Measurements from ENCODE around the gene CHKA.

CHKA gene

DNA sequence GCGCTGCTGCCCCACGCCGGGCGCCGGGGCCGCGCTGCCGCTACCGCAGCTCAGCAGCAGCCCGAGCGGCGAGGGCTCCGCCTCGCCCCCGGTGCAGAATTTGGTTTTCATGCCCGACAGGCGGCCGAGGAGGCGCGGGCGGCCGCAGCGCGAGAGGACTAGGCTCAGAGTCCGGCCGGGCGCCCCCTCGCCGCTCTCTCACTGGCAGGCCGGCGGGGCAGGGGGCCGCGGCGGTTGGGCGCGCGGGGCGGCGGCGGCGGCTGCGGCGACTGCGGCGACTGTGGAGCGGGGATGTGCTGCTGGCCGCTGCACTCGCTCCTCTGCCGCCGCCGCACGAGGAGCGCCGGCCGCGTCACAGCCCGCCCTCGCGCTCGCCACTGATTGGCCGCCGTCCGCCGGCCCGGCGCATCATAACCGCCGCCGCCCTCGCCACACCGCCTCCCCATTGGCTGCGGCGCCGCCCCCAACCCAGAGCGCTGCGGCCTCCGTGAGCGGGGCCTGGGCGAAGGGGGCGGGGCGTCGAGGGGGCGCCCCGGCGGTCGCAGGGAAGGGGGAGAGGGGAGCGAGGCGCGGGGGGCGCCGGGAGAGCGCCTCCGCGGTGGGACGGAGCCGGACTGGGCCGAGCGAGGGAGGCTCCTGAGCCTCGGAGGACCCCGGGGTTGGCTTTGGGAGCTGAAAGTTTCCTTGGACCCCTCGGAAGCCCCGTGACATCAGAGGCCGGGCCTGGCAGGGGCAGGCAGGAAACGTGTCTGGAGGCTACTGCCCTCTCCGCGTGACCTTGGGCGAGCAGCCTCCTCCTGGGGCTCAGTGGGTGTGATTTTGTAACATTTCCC is at the start of gene CHKA:
Gene CHKA (minus strand): TSS at position 322 of the 833 bp plus-strand sequence. CDS start 211 bp downstream, at position 111.
- intact Hi-C loops (cut with DNase I): loop anchor here (2.0 kb wide), 2 partner anchors 90 to 92 kb away; partner anchors contain the start of genes KMT5B and NDUFS8
- peak; percentile 76 to 98 (median 95) for DNase-seq

DNA sequence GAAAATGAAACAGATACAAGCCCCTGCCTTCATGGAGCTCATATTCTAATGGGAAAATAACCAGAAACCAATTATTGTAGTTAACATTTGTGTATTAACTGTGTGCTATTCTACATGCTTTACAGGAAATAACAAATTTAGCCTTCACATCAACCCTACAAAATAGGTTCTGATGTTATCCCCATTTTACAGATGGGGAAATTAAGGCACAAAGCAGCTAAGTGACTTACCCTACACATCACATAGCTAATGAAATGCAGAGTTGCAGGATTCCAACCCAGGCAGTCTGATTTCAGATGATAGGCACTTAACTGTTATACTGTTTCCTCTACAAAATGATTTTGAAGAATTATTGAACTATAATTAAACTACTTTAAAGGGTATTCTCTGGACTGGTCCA is 48.3 kb upstream of the CHKA start:
- intact Hi-C loops (cut with DNase I): no loop called here

DNA sequence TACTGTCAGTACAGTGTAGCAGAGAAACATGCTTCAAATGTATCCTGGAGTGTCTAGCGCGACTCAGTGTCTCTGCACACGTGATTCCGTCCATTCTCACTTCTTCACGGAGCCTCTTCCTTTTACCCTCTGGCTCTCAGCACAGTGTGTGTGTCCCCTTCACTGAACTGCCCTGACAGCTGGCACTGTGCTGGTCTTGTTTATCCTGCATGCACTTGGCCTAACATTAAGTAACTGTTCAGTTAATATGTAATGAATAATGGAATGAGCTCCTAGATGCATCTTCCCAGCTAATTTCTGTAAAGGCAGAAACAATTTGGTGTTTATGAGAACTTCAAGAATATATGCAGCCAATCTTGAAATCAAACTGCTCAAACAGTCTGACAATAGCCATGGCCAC is 47.5 kb upstream of the CHKA start:
- intact Hi-C loops (cut with DNase I): no loop called here
- no peak for DNase-seq

More for the DNA sequence above, 48.3 kb upstream of the CHKA start:
- no peak for DNase-seq

DNA sequence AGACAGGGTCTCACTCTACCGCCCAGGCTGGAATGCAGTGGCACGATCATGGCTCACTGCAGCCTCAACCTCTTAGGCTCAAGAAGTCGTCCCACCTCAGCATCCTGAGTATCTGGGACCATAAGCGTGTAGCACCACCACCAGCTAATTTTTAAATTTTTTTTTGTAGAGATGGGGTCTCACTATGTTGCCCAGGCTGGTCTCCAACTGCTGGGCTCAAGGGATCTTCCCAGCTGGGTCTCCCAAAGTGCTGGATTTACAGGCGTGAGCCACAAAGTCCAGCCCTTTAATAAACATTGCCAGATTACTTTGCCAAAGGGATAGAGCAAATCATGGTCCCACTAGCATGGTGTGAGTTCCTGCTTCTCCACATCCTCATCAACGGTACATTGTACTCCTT is 46.3 kb upstream of the CHKA start:
- intact Hi-C loops (cut with DNase I): no loop called here
- DNase-seq: no peak

DNA sequence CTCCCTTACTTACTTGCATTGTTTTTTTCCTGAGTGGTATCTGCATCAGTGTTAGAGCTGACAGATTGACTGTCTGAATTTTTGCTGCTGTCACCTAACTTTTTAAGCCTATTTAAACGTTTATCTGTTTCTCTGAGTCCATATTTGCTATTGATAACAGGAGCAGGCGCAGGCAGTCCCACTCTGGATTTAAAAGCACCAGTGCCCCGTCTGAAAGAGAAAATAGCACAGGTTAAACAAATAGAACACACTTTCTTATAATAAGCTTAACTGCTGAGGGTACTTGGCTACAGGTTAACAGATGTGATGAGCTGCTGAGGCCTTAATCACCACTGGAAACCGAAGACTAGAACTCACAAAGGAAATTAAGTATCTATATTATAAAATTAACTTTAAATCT is 45.8 kb upstream of the CHKA start:
- intact Hi-C loops (cut with DNase I): no loop called here
- DNase-seq: no peak

DNA sequence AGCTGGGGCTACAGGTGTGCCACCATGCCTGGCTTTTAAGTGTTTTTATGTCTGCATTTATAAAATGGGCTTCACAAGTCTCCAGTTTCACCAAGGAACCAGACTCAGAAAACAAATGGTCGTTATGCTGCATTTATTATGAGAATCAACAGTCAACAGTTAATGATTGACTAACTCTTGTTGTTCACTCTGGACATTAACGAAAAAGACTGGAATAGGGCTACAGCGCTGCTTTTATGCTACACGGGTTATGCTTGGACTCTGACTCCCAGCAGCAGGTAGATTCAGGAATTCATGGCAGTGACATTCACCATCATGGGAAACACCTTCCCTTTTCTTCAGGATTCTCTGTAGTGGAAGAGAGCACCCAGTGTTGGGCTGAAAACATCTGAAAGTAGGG is 44.4 kb upstream of the CHKA start:
- intact Hi-C loops (cut with DNase I): no loop called here
- no peak for DNase-seq

DNA sequence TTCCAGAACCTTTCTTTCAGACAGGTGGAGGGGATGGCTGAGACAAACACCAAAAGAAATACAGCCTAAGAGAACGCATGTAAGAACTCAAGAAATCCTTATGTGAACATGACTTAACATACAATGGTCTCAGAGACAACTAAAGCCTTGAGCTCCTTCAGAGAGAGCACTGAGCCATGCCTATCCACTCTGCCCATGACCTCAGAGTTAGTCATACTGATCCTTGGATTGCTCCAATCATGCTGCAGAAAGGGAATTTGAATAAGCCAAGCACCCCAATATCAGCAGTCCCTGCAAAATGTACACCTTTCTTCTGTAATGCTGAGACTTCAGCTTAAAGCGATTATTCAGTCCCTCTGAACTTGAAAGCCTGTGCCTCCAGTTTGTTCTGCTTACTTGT is 43.2 kb upstream of the CHKA start:
- no peak for DNase-seq
- intact Hi-C loops (cut with DNase I): no loop called here

DNA sequence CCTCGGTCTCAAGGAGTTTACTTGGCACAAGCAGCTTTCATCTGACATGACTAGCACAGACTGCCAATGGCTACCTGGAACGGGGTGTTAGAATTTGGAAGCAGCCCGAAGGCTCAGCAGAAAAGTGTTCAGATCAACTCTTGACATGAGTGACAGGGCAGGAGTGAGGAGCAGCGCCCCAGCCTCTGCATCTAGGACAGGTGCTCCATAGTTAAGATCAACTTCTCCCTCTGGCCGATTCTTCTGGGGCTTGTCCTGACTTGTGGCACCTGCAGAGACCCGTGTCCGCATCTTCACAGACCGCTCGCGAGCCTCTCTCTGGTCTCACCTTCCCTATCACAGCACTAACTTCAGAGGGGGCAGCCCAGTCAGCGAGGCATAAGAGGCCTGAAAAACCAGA is 42.5 kb upstream of the CHKA start:
- DNase-seq: peak in 1 of 42 donors; percentile 33

DNA sequence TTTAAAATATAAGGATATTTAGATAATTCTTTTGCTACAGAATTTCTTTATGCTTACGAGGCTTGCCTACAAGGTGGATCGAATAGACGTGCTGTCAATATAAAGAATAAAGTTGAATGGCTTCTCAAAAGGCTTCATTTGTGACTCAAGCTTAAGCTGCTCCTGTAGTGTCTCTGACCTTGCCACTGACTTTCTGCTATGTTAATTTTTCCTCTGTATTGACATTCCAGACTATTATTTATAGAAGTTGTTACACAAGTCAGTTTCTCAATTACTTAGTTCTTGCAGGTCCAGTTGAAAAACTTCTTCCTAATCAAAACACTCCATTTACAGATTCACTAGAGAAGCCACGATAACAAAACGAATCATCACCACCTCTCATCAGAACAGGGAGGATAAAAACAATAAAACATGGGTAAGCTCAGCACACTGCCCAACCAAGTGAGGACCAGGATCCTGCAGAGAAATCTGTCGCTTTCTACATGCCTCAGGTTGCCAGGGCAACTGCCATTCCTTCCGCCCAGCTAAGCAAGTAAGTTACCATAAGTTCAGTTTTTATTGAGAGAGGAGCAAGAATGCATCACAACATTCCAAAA is 39.0 kb upstream of the CHKA start:
- DNase-seq: peak in 2 of 42 donors; percentile 18 to 34
- intact Hi-C loops (cut with DNase I): no loop called here

More for the DNA sequence above, 42.5 kb upstream of the CHKA start:
- intact Hi-C loops (cut with DNase I): no loop called here

DNA sequence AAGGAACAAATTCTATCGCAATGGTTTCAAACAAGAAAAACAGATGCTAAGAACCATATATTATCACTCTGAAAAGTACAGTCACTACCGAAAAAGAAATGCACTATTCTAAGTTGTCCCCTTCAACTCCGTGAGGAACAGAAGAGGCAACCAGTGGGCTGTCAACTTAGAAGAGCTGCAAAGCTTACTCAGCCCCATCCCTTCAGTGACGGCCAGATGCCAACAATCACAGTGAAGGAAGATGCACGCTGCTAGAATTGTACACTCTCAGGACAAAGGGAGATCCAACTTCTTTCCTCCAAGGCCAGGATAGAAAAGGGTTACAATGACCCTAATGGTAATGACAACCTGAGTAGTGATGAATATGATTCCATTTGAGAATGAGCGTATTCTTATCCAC is 38.5 kb upstream of the CHKA start:
- peak in 1 of 42 donors; percentile 7 for DNase-seq
- intact Hi-C loops (cut with DNase I): no loop called here

DNA sequence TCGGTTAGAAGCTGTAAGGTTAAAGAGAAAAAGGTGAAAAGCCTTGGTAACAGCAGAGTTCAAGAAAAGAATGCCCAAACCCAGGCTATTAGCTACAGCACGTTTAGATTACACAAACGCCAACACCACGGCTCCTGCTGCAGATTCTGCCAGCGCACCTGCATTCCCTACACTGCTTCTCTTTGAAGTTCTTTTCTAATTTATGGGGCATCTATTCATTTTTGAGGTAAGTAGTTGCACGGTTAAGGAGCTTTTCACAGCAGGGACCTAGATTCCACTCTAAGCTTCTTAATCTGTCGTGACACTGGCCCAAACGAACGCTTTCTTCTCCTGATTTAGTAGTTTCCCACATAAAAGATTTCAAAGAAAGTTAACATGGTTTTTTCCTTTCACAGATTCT is 38.0 kb upstream of the CHKA start:
- DNase-seq: peak in 1 of 42 donors; percentile 9
- intact Hi-C loops (cut with DNase I): no loop called here

DNA sequence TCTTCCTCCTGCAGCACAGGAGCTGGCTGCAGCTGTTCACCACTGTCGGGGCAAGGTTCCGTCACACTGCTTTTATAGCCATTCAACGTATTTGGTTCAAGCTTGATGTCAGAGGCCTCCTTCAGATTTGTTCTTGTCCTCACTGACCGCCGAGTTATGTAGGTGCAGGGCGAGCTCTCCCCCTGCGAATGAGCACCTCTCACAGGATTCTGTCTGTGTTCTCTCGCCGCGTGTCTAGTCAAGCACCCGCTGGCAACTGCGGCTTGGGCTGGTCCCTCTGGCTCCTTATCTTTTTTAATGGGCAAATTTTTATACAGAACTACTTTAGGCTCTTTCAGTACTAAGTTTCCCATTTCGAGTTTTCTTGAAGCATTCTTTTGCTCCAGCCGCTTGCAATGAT is 37.4 kb upstream of the CHKA start:
- intact Hi-C loops (cut with DNase I): no loop called here

DNA sequence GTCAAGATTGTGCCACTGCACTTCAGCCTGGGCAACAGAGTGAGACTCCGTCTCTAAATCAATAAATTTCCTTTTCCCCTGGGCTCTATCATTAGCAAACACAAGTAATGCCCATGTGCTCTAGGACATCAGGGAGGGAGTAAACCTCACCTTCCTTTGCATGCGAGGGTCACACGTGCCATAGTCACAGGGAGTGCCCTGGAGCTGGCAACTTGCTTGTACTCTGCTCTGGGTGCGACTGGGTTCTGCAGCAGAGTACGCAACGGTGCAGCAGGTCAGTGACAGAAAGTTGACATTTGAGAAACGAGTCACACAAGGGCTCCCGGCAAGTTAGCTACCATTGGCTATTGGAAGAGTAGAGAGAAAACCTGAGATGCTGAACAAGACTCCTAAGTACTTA is 32.6 kb upstream of the CHKA start:
- intact Hi-C loops (cut with DNase I): no loop called here
- peak in 1 of 42 donors; percentile 25 for DNase-seq

More for the DNA sequence above, 37.4 kb upstream of the CHKA start:
- peak in 1 of 42 donors; percentile 29 for DNase-seq

DNA sequence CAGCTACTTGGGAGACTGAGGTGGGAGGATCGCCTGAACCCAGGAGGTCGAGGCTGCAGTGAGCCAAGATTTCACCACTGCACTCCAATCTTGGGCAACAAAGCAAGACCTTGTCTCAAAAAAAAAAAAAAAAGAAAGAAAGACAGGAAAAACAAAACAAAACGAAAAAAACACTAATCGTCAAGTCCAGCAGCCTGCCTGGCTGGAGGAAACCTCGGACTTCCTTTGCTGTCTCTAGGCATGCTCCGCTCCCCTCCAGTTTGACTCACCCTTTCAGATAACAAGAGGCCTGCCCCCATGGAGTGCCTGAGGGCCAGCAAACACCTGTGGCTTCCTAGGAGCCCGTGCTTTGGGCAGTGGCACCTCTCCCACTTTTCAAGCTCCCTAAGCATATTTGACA is 28.8 kb upstream of the CHKA start:
- intact Hi-C loops (cut with DNase I): no loop called here
- DNase-seq: no peak

DNA sequence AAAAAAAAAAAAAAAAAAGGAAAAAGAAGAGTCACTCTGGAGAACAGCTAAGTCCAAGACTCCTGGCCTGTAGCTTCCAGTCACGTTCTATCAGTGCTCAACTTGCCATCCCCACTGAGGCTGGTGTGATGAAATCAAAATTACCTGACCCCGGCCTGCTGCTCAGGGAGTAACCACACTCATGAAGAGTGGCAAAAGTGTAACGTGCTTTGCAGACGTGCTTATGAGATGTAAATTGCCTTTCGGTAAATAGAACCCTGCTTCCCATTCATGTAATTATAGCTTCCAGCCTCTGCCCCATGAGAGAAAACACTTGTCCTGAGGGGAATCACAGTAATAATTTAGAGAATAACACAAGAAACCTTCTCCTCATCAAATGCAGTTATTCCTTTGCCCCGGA is 28.2 kb upstream of the CHKA start:
- intact Hi-C loops (cut with DNase I): no loop called here
- no peak for DNase-seq

DNA sequence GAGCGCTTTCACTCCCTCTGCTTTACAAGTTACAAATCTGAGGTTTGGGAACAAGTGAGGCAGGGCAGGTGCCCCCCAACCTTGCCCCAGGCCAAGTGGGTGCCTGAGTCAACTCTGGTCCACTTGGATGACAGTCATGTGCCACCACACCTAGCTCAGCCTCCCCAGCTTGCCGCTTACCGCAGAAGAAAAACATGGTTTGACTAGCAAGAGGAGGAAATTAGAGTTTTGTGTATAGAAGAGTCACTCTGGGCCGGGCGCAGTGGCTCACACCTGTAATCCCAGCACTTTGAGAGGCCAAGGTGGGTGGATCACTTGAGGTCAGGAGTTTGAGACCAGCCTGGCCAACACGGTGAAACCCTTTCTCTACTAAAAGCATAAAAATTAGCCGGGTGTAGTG is 27.7 kb upstream of the CHKA start:
- intact Hi-C loops (cut with DNase I): no loop called here
- DNase-seq: no peak

DNA sequence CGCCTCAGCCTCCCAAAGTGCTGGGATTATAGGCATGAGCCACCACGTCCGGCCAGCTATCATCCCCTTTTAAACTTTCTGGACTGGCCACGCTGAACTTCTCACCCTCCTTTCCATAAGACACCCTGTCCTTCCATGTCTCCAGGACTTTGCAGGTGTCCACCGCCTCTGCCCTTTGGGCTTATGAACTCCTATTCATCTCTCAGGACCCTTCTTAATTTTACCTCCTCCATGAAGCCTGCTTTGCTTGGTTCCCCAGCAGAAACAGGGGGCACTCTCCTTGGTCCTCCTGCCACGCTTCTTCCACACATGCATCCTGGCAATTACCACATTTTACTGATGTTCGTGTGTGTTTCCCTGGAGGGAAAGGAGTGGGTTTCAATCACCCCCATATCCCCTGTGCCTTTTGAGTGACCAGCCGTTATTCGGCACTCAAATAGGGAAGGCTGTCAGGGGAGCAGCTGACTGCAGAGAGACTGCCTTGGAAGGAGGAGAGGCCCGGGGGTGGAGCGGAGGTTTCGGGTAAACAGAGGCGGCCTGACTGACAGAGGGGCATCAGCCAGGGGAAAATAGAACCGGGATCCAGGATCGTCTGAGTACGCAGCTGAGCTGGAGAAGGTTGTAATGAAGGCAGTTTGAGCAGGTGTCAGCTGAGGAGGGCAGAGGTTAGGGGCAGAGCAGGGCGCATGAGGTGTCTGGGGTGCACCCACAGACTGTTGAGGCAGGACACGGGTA is 27.1 kb upstream of the CHKA start:
- no peak for DNase-seq
- intact Hi-C loops (cut with DNase I): no loop called here

DNA sequence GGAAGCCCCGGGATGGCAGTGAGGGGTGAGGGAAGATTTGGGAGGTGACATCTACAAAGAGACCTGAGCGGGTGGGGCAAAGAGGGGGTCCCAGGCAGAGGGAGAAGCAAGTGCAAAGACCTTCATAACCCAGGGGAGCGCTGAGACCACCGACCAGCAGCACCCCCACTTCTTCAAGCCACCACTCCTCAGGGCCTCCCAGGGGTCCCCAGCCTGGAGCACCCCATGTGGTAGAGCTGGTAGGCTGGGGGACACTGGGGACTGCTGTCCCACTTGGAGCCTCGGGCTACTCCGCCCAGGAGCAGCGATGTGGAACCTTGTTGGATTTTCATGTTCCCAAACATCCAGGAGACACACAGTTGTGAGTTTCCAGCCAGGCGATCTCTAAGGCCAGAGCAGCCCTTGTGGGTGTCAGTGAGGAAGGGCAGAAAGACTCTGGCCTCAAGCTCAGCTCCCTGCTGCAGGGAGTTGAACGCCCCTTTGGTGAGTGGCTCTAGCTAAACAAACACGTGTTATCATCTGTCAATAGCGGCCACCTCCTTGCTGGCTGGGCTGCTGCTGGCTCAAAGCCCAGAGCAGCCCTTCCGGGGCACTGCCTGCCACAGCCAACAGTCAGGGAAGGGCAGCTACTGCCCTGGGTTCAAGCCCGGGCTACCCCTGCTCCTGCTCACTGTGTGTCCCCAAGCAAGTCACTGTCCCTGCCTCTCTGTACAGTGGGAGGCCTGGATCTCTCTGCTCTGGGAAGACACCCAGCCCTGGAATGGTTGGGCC is 25.7 kb upstream of the CHKA start:
- intact Hi-C loops (cut with DNase I): no loop called here

DNA sequence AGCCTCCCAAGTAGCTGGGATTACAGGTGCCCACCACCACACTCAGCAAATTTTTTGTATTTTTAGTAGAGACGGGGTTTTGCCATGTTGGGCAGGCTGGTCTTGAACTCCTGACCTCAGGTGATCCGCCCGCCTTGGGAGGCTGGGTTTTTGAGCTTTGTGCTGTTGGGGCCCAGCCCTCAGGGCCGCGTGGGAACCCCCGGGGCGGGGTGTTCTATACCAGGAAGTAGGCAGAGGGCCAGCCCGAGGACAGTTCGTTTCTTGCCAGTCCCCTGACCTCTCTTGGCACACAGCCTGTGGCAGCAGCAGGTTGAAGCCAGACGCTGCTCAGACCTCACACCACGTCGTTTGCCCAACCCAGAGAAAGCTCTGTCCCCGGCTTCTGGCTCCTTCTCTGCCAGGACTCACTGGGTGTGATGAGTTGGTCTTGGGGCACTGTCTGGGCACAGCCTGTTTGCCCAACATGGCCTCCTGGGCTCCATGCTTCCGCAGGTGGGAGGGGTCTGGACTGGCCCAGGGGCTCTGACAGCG is 24.9 kb upstream of the CHKA start:
- intact Hi-C loops (cut with DNase I): no loop called here
- peak in 30 of 42 donors; percentile 19 to 75 (median 40) for DNase-seq

More for the DNA sequence above, 25.7 kb upstream of the CHKA start:
- peak in 18 of 42 donors; percentile 10 to 59 (median 32) for DNase-seq
